ENCODE data around the gene PRDX2.
A peak's percentile ranks its signal among the peaks of the same experiment; 100 is the strongest.
"Not testable (repeated sequence)": the region's sequence is repeated elsewhere in the genome, so short reads cannot be mapped to it uniquely, and the experiment has no call there.

PRDX2 gene

GRCh38 chr19:12801466-12802266 is at the start of gene PRDX2, which contains the start of gene THSD8:
Gene PRDX2, minus strand, starts transcription at chr19:12801800. Its CDS starts 539 bp downstream, at chr19:12801261.
Gene THSD8, plus strand, starts transcription at chr19:12802069. Its CDS starts 3 bp downstream, at chr19:12802072.
- DNase-seq (ENCODE audit: low read depth) = peak; percentile 70

GRCh38 chr19:12847159-12848139 is 45.8 kb upstream of the PRDX2 start:
- DNase-seq (ENCODE audit: low read depth) = peak; percentile 79

- DNase-seq (ENCODE audit: low read depth) = not testable (repeated sequence)
These were observed 45.0 kb upstream of the PRDX2 start for GRCh38 chr19:12846613-12847012.

GRCh38 chr19:12843999-12844732 is 42.6 kb upstream of the PRDX2 start:
- no peak for DNase-seq (ENCODE audit: low read depth)

- no peak for DNase-seq (ENCODE audit: low read depth)
These were observed 41.7 kb upstream of the PRDX2 start for GRCh38 chr19:12843328-12843727.

- DNase-seq (ENCODE audit: low read depth) = no peak
These were observed 40.9 kb upstream of the PRDX2 start for GRCh38 chr19:12842511-12842910.

GRCh38 chr19:12841094-12841493 is 39.5 kb upstream of the PRDX2 start:
- no peak for DNase-seq (ENCODE audit: low read depth)

- no peak for DNase-seq (ENCODE audit: low read depth)
These were observed 38.8 kb upstream of the PRDX2 start for GRCh38 chr19:12840091-12841079.

- no peak for DNase-seq (ENCODE audit: low read depth)
These were observed 37.5 kb upstream of the PRDX2 start for GRCh38 chr19:12838886-12839756.

GRCh38 chr19:12838182-12838885 is 36.7 kb upstream of the PRDX2 start, which contains the start of gene MAST1:
Gene MAST1, plus strand, starts transcription at chr19:12838515. Its CDS starts 58 bp downstream, at chr19:12838573.
- no peak for DNase-seq (ENCODE audit: low read depth)

GRCh38 chr19:12837225-12837624 is 35.6 kb upstream of the PRDX2 start:
- DNase-seq (ENCODE audit: low read depth) = no peak

- no peak for DNase-seq (ENCODE audit: low read depth)
These were observed 34.9 kb upstream of the PRDX2 start for GRCh38 chr19:12836529-12836863.

GRCh38 chr19:12834976-12835757 is 33.6 kb upstream of the PRDX2 start:
- no peak for DNase-seq (ENCODE audit: low read depth)

- no peak for DNase-seq (ENCODE audit: low read depth)
These were observed 33.0 kb upstream of the PRDX2 start, which contains the start of gene RTBDN for GRCh38 chr19:12834566-12834943. Gene RTBDN, minus strand, starts transcription at chr19:12834579. Its CDS starts 4,600 bp downstream, at chr19:12829979.

- no peak for DNase-seq (ENCODE audit: low read depth)
These were observed 32.4 kb upstream of the PRDX2 start for GRCh38 chr19:12833738-12834565.

GRCh38 chr19:12833418-12833737 is 31.8 kb upstream of the PRDX2 start:
- DNase-seq (ENCODE audit: low read depth) = no peak

GRCh38 chr19:12828494-12828893 is 26.9 kb upstream of the PRDX2 start:
- DNase-seq (ENCODE audit: low read depth) = no peak

Measured in activated T-cell treated with anti-CD3 and anti-CD28 coated beads for 1 hour (primary cell).